DOHH2 (cell line): ENCODE results near the gene ARHGAP11A.

Experiments used
- H3F3A ChIP-seq: fragments of 200-600 bp; sonication (generic), shearing (Covaris generic); 2 replicates; pipeline ENCODE4 v1.6.0; 2016; ENCODE audit warnings: antibody characterized with exemption, mild to moderate bottlenecking; ENCODE audit not compliant: control insufficient read depth, insufficient read depth
- H3K27ac ChIP-seq: fragments of 200-600 bp; sonication (generic); 2 replicates; pipeline ENCODE4 v1.5.1; 2014; ENCODE audit warnings: low read depth, mild to moderate bottlenecking, low read length, moderate library complexity
- H3K27me3 ChIP-seq: fragments of 200-600 bp; sonication (generic); 2 replicates; pipeline ENCODE4 v1.6.1; 2014; ENCODE audit warnings: mild to moderate bottlenecking, low read length, mixed read lengths; ENCODE audit not compliant: control insufficient read depth
- H3K36me3 ChIP-seq: fragments of 200-600 bp; sonication (generic); 2 replicates; pipeline ENCODE4 v1.6.1; 2014; ENCODE audit warnings: mild to moderate bottlenecking, low read length, moderate library complexity, mixed read lengths; ENCODE audit not compliant: control insufficient read depth
- H3K4me1 ChIP-seq: fragments of 200-600 bp; sonication (generic); 2 replicates; pipeline ENCODE4 v1.6.1; 2014; ENCODE audit warnings: mild to moderate bottlenecking, low read length, mixed read lengths; ENCODE audit not compliant: control insufficient read depth
- H3K4me2 ChIP-seq: fragments of 200-600 bp; sonication (generic); 2 replicates; pipeline ENCODE4 v1.6.0; 2014; ENCODE audit warnings: mild to moderate bottlenecking, low read length, moderate library complexity
- H3K4me3 ChIP-seq: fragments of 200-600 bp; sonication (generic); 2 replicates; pipeline ENCODE4 v1.5.1; 2014; ENCODE audit warnings: mild to moderate bottlenecking, low read length, mixed read lengths
- H3K79me2 ChIP-seq: fragments of 200-600 bp; sonication (generic); 2 replicates; pipeline ENCODE4 v1.6.1; 2014; ENCODE audit warnings: mild to moderate bottlenecking, low read length, mixed read lengths; ENCODE audit not compliant: control insufficient read depth
- H3K9me2 ChIP-seq: fragments of 200-600 bp; sonication (generic); replicated peaks from 2 replicates; pipeline ENCODE4 v1.6.1; 2014; ENCODE audit warnings: mild to moderate bottlenecking, low read length, mixed read lengths; ENCODE audit not compliant: control insufficient read depth
- H3K9me3 ChIP-seq: fragments of 200-600 bp; sonication (generic); 2 replicates; pipeline ENCODE4 v1.6.1; 2014; ENCODE audit warnings: antibody characterized with exemption, low read length, mixed read lengths; ENCODE audit not compliant: control insufficient read depth, insufficient read depth
- H4K20me1 ChIP-seq: fragments of 200-600 bp; sonication (generic); 2 replicates; pipeline ENCODE4 v1.6.0; 2014; ENCODE audit warnings: low read depth, mild to moderate bottlenecking, antibody characterized with exemption, low read length, moderate library complexity; ENCODE audit not compliant: control insufficient read depth, insufficient read depth
- CTCF ChIP-seq: fragments of 200-600 bp; sonication (generic); IDR thresholded peaks from one replicate; pipeline ENCODE4 v1.5.1; 2014; ENCODE audit warnings: antibody characterized with exemption, mild to moderate bottlenecking, low read depth, low read length; ENCODE audit not compliant: poor library complexity, severe bottlenecking
- EZH2phosphoT487 ChIP-seq: fragments of 200-600 bp; sonication (generic); IDR thresholded peaks from 2 replicates; pipeline ENCODE4 v1.6.1; 2017; ENCODE audit warnings: borderline replicate concordance, mild to moderate bottlenecking, antibody characterized with exemption, low read length, moderate library complexity, mixed read lengths

ARHGAP11A gene

GRCh38 chr15:32679298-32679690 lies 64.0 kb downstream of the ARHGAP11A start:
- Histone ChIP-seq H3K4me1 (no peaks in the 10 kb centered on the region), H3K9me2 (no peaks in the 10 kb centered on the region), H3K27me3 (no peaks in the 10 kb centered on the region), H4K20me1 (no peaks in the 10 kb centered on the region), H3K36me3 (no peaks in the 10 kb centered on the region), H3F3A (no peaks in the 10 kb centered on the region), H3K4me3 (no peak overlapping the region), H3K79me2 (no peaks in the 10 kb centered on the region), H3K27ac (no peak overlapping the region), H3K9me3 (no peaks in the 10 kb centered on the region), H3K4me2 (no peak overlapping the region)
- TF ChIP-seq EZH2phosphoT487 (no peak), CTCF (no peak)

- Histone ChIP-seq H3K4me3 (no peak overlapping the region), H3K4me2 (no peak overlapping the region), H3K4me1 (no peaks in the 10 kb centered on the region), H3K9me3 (no peaks in the 10 kb centered on the region), H4K20me1 (no peaks in the 10 kb centered on the region), H3K79me2 (no peaks in the 10 kb centered on the region), H3F3A (no peaks in the 10 kb centered on the region), H3K27me3 (no peaks in the 10 kb centered on the region), H3K27ac (no peak overlapping the region), H3K9me2 (no peaks in the 10 kb centered on the region), H3K36me3 (no peaks in the 10 kb centered on the region)
- no peak for TF ChIP-seq CTCF
- no peak for TF ChIP-seq EZH2phosphoT487
These were observed 67.3 kb downstream of the ARHGAP11A start for GRCh38 chr15:32682569-32682968.

GRCh38 chr15:32682977-32683630 lies 67.8 kb downstream of the ARHGAP11A start:
- no peaks in the 10 kb centered on the region for H3K79me2 ChIP-seq
- no peak overlapping the region for H3K4me2 ChIP-seq
- H3F3A ChIP-seq: no peaks in the 10 kb centered on the region
- H3K36me3 ChIP-seq: no peaks in the 10 kb centered on the region
- no peak overlapping the region for H3K27ac ChIP-seq
- H3K9me2 ChIP-seq: no peaks in the 10 kb centered on the region
- no peaks in the 10 kb centered on the region for H4K20me1 ChIP-seq
- no peak for TF ChIP-seq EZH2phosphoT487
- TF ChIP-seq CTCF: no peak
- no peaks in the 10 kb centered on the region for H3K9me3 ChIP-seq
- no peak overlapping the region for H3K4me3 ChIP-seq
- H3K27me3 ChIP-seq: no peaks in the 10 kb centered on the region
- no peaks in the 10 kb centered on the region for H3K4me1 ChIP-seq
